GM21723 (cell line): ENCODE measurements around the gene NFIC.
"Not testable (repeated sequence)": the region's sequence is repeated elsewhere in the genome, so short reads cannot be mapped to it uniquely, and the experiment has no call there.

Source experiments
- ATAC-seq: cut with Tn5 transposase; IDR thresholded peaks from one replicate; pipeline ENCODE4 v1.9.1; 2021; ENCODE audit warnings: mild to moderate bottlenecking, moderate library complexity; ENCODE audit not compliant: unreplicated experiment

NFIC gene

DNA sequence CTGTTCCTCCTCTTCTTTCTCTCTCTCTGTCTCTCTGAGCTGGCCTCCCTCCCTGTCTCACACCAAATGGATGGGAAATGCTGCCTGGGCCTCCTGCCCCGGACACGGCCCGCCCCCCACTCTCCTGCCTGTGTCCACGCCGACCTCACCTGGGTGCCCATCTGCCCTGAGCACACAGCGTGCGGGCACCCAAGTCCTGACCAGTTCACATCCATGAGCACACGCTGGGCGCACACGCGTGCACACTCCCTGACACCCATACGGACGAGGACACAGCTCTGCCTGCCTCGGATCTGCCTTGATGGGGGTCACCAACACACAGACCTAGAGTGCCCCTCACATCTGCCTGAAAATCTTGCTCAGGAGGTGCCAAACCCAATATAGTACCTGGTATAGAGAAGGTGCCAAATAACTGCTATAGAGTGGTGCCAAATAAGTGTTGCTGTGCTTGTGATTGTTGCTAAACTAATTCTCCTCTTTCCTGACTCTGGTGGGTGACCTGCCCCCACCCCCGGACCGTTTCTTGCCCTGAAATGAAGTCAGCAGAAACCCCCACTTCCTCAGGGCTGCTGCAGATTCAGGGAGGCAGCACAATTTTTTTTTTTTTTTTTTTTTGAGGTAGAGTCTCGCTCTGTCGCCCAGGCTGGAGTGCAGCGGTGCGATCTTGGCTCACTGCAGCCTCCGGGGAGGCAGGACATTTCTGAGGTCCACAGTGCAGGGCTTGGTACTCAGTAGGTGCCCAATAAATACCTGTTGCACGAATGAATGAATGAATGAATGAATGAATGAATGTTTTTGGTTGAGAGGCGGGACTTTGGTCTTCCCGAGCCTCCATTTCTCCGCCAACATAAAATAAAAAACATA, 4.6 kb downstream of the NFIC start:
- ATAC-seq, result no peak

DNA sequence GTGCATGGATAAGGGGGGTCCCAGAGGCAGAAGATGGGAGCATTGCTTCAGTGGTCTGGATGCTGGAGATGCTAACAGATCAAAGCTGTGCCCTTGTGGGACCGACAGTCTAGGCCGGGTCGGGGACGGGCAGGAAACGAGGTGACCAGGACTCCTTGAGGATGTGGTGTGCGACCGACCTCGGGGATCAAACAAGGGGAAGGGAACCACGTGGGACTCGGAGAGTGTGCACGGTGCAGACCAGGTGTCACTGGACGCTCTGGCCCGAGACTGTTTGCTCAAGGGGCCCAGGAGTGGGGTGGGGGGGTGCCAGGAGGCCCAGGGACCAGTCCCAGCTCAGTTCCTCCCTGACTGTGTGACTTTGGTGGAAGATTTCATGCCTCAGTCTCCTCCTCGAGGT, 6.0 kb downstream of the NFIC start:
- ATAC-seq, result no peak

DNA sequence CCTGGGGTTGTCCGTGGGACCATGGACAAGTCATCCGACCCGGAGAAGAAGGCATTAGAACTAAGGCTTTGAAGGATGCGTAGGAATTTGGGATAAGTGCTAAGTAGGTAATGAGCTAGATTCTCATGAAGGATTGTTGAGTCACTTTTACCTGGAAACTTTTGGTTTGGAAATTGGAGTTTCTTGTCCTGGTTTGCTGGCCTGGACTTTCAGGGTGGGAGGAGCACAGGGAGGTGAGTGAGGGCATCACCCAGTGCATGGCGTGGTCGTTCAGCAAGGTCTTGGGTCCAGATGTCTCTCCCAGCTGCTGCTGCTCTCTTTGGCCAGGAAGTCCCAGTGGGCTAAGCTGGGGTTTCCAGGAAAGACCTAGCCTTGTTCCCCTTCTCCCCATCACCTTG, 7.6 kb downstream of the NFIC start:
- ATAC-seq, result no peak

DNA sequence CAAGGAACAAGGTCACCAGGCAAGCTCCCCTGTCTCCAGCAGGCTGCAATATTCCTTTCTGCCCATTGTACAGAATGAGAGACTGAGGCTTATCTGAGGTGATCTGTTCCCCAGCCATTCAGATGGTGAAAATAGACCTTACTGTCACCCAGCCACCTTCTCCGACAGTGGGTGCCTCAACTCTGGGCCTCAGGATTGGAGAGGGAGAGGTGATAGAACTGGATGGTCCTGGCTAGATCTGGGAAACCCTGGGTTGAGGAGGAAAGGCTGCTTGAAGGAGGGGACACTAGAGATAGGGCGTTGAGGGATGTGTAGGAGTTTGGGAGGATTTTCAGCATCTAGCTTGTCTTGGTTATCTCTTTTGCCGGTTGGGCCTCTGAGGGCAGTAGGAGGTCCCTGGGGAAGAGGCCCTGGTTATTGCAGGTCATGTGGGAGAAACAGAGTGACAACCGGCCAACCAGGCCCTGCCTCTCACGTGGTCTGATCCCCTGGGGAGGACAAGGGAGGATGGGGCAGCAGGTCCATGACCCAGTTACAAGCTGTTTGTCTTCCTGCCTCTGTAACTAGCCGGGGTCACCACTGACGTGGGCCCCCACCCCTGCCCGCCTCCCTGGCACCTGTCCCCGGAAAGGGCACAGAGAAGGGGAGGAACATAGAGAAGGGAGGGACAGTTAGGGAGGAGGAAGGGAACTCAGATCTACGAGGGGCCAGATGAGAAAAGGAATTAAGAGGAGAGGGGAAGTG, 8.2 kb downstream of the NFIC start:
- no peak for ATAC-seq

DNA sequence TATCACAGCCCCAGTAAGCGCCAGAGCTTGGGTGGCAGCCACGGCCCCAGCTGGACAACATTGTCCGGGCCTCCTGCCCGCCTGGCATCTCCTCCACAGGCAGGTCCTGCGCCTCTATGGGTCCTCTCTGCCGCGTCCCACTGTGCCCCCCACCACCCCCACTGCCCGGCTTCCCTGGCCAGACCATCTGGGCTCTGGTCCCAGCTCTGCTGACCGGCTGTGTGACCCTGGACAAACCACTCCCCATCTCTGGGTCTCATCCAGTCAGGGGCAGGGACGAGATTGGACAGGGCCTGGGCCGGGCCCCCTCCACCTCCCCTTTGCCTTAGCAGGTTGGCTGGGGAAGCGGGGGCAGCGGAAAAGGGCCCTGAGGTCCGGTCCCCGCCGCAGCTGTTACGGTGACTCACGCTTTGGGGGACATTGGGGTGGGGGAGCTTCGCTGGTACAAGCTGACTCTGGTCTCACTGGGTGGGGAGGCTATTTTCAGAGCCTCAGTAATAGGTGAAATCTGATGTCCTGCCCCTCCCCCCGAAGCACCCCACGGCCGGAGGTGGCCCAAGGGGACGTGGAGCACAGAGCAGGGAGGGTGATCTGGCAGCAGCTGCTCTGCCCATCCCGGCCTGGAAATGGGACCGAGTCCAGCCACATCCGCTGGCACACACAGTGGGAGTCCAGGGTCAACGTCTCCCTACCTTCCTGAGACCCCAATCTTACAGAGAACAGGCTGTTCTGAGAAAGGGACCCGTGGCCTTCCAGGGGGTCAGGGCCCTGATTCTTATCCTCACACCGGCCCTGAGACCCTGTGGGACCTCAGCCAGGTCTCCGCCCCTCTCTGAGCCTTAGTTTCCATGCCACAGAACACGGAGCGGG, 9.1 kb downstream of the NFIC start:
- ATAC-seq, result no peak

DNA sequence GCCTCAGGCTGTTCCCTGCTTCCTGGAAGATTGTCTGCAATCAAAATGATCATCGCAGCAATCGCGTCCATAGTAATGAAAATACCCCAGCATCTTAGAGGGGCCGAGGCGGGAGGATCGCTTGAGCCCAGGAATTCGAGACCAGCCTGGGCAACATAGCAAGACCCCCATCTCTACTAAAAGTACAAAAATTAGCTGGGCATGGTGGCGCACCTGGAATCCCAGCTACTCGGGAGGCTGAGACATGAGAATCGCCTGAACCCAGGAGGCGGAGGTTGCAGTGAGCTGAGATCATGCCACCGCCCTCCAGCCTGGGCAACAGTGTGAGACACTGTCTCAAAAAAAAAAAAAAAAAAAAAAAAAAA, 9.7 kb downstream of the NFIC start:
- not testable (repeated sequence) for ATAC-seq

DNA sequence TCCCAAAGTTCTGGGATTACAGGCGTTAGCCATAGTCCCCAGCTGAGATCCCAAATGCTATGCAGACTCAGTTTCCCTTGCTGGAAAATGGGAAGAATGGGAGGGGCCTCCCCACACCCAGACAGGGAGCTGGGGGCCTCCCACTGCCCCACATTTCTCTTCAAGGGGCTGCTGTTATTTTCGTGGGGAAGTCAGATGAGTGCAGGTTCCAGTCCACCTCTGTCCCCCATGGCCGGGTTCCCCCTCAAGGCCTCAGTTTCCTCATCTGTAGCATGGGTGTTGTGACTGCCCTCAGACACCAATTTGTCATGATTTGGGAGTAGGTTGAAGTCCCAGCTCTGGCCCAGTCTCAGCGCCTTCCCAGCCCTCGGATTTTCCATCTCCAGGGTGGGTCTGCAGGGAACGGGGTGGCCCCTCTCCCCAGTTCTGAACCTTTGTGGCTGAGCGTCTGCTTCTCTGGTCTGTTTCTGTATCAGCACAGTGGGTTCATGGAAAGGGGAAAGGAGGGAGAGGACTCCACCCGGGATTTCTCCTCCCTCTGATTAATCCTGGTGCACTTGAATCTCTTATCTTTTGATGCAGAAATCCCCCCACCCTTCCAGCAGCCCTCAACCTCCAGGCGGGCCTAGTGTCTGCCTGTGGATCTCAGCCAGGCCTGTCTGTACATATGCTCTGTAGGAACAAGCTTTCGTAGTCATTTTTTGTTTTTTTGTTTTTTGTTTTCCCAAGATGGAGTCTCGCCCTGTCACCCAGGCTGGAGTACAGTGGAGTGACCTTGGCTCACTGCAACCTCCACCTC, 12.2 kb downstream of the NFIC start:
- no peak for ATAC-seq

DNA sequence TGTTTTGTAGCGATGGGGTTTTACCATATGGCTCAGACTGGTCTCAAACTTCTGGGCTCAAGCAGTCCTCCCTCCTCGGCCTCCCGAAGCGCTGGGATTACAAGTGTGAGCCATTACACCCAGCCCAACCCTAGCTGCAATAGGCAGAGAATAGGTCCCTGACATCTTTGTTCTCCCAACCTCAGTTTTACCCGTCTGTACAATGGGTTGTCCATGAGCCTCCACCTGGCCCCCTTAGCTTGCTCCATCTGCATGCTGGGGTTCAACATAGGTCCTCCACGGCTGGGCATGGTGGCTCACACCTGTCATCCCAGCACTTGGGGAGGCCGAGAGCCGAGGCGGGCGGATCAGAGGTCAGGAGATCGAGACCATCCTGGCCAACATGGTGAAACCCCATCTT, 14.4 kb downstream of the NFIC start:
- ATAC-seq, result no peak

DNA sequence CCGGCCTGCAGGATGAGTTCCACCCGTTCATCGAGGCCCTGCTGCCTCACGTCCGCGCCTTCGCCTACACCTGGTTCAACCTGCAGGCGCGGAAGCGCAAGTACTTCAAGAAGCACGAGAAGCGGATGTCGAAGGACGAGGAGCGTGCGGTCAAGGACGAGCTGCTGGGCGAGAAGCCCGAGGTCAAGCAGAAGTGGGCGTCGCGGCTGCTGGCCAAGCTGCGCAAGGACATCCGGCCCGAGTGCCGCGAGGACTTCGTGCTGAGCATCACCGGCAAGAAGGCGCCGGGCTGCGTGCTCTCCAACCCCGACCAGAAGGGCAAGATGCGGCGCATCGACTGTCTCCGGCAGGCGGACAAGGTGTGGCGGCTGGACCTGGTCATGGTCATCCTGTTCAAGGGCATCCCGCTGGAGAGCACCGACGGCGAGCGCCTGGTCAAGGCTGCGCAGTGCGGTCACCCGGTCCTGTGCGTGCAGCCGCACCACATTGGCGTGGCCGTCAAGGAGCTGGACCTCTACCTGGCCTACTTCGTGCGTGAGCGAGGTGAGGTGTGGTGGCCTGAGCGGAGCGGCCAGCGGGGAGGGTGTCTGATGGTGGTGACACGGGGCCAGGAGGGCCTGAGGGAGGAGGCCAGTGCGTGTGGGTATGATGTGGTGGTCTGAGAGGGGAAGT, 15.5 kb downstream of the NFIC start:
- no peak for ATAC-seq

DNA sequence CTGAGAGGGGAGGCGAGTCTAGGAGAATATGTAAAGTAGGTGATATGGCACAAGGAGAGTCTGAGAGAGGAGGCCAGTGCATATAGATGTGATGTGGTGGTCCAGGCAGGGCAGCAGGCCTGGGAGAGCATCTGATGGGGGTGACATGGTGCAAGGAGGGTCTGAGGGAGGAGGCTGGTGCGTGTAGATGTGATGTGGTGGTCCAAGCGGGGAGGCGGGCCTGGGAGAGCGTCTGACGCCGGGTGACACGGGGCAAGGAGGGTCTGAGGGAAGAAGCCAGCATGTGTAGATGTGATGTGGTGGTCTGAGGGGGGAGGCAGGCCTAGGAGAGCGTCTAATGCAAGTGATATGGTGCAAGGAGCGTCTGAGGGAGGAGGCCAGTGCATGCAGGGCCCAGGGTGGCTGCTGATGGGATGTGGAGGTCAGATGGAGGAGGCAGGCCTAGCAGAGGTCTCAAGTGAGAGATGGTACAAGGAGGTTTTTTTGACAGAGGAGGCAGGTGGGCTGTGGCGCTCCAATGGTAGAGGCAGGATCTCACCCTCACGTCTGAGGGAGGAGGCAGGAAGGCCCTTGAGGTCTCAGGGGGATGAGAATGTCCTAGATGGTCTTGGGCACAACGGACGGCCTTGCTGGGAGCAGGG, 16.2 kb downstream of the NFIC start:
- no peak for ATAC-seq

DNA sequence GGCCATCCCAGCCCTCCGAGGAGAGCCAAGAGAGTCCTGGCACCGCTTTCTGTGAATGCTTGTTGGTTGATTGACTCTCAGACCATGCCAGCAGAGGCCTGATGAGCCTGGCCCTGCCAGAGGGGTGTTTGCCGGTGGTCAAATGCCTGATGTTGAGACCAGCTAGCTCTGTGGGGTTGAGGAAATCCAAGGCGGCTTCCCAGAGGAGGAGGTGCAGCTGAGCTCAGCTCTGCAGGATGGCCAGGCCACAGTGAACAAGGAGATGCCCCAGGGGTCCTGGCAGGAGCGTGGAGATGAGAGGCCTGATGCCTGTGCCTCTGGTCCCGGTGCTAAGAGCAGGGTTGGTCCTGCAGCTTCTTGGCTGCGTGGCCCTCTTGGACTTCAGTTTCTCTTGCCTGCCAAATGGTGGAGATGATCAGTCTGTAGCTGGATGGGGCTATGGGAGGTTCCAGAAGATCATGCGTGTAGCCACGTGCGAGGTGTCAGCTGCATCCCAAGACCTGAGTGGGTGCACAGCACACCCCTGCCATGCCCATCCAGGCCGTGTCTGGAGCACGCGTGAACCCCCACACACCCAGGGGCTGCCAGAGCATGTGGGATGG, 16.8 kb downstream of the NFIC start:
- no peak for ATAC-seq

DNA sequence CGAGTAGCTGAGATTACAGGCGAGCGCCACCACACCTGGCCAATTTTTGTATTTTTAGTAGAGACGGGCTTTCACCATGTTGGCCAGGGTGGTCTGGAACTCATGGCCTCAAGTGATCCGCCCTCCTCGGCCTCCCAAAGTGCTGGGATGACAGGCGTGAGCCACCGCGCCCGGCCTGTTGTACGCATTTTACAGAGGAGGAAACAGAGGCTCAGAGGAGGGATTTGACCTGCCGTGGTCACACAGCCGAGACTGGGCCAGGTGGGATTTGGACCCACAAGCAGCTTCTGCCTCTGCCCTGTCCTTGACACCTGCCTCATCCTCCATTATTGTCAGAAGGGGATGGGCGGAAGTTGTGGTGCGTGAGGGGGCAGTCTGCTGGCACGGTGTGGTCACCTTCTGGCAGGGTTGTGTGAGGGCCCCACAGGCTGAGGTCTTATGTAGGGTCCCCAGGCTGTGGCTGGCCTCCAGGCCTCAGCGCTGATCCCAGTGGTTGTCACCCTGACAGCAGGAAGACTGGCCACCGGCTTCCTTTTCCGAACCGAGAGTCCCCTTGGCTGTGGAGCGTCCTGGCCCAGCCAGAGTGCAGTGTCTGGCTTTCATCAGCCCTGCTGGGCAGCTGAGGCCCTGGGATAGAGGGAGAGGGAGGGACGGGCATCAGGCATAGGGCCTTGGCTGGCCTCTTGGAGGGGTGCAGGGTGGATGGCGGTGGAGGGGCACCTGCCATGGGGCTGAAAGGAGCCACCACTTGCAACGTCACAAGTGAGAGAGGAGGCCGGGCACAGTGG, 20.3 kb downstream of the NFIC start:
- no peak for ATAC-seq

DNA sequence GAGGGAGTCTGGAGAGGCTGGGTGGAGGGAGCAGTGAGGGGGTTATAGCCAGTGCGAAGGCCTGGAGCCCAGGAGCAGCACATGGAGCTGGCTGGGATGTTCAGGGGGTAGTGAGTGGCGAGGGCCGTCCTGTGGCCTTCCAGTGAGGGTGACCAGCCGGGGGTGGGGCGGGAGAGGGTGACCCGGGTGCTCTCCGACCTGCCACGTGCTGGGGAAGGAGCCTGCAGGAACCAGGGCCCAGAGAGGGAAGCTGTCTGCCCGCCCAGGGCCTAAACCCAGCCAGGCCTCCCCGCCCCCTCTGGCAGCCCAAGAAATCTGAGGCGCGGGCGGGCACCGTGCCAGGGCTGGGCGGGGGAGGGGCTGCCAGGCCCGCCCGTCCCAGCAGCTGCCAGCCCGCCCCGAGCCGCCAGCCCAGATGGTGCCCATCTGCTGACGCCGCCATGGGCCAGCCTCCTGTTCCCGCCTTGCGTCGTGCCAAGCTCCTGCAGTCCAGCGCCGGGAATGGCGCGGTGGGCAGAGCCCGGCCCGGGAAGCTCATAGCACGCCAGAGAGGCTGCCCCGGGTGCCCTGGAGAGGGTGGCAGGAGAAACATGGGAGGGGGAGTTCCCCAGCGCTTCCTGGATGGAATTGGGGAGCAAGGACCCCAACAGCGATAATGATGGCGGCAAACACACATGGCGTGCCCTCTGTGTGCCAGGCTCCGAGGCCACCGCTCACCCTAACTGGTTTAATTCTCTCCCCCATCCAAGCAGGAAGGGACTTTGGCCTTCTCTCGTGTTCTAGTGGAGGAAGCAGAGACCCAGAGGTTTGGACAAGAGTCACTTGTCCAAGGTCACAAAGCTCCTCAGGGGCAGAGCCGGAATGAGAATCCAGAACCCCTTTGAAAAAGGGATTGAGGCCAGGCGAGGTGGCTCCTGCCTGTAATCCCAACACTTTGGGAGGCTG, 21.5 kb downstream of the NFIC start:
- no peak for ATAC-seq

DNA sequence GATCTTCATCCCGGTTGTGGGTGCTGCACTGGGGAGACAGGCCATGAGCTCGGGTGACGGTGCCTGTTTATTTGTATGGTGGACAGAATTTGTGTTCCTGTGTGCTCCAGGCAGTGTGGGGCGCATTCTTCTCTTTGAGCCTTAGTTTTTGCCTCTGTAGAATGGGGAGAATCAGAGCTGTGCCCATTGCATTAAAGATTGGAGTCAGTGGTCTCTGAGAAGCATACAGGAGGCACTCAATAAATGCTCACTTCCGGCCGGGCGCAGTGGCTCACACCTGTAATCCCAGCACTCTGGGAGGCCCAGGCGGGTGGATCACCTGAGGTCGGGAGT, 23.0 kb downstream of the NFIC start:
- ATAC-seq, result no peak

DNA sequence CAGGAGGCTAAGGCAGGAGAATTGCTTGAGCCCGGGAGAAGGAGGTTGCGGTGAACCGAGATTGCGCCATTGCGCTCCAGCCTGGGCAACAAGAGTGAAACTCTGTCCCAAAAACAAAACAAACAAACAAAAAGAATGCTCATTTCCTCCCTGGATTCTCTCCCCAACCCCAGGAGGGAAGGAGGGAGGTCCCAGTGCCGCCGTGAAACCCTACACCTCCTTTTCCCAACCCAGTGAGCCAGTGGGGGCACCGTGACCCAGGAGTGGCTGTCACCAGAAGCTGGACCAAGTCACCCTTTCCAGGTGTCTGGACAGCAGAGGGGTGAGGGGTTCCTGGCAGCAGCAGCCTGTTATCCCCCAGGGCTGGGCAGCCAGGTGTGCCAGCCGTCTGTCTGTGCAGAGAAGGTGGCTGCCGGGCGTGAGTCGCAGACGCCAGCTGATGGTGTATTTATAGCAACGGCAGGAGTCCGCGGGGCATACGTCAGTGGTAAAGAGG, 23.5 kb downstream of the NFIC start:
- ATAC-seq, result no peak

DNA sequence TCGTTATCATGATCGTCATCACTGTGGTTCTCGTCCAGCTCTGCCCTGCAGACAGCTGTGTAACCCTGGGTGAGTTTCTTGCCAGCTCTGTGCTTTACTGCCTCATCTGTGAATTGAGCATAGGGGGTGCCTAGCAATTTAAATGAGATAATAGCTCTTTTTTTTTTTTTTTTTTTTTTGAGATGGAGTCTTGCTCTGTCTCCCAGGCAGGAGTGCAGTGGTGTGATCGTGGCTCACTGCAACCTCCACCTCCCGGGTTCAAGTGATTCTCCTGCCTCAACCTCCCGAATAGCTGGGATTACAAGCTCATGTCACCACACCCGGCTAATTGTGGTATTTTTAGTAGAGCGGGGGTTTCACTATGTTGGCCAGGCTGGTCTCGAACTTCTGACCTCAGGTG, 25.5 kb downstream of the NFIC start:
- ATAC-seq, result not testable (repeated sequence)

DNA sequence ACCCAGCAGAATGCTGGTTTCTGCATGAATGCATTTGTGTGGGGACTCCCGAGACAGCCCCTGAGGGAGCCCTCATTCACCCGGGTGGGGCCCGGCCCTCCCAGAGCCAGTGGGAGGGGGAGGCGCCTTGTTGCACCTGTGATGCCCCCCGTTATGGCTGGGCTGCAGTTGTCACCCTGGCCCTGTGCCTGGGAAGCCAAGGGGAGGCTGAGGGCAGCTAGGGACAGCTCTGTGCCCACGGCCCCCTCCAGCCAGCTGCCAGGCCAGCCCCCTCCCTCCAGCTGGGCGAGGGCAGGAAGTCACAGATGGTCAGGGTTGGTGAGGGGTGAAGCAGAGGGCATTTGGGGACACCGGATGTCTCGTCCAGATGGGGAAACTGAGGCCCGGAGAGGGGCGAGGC, 26.1 kb downstream of the NFIC start:
- ATAC-seq, result no peak
